Left lung (tissue), 10 donors: ENCODE results near the gene ZNF423. TPM values are rescaled to one million over a fixed set of nuclear protein-coding genes. Genes with fewer than 3 reads are reported as not detected.

Experiments used
- ATAC-seq: fragments of 200-7000 bp; cut with Tn5 transposase; one replicate; pipeline ENCODE4 v1.9.1; 2020; ENCODE audit warnings: moderate library complexity
- DNase-seq, 4 donors: peaks; one replicate each; pipeline ENCODE4 v3.0.0-alpha.2; 2013 to 2020
- H3K27ac ChIP-seq, 2 donors: fragments of 200-600 bp; sonication (generic) in 1 of 2; one replicate each; pipeline versions ENCODE4 v1.5.0 to v1.8.0; 2020 to 2021
- H3K27me3 ChIP-seq, 2 donors: fragments of 200-600 bp; sonication (generic) in 1 of 2; one replicate each; pipeline versions ENCODE4 v1.5.0 to v1.8.0; 2020 to 2021
- H3K36me3 ChIP-seq, 2 donors: fragments of 200-600 bp; sonication (generic) in 1 of 2; one replicate each; pipeline versions ENCODE4 v1.5.0 to v1.8.0; 2020 to 2021
- H3K4me1 ChIP-seq, 2 donors: fragments of 200-600 bp; one replicate each; pipeline ENCODE4 v1.8.0; 2021
- H3K4me3 ChIP-seq, 2 donors: fragments of 200-600 bp; sonication (generic) in 1 of 2; one replicate each; pipeline versions ENCODE4 v1.5.0 to v1.8.0; 2020 to 2021; ENCODE audit warnings: mild to moderate bottlenecking in 1 of 2
- H3K9me3 ChIP-seq, 2 donors: fragments of 200-600 bp; sonication (generic) in 1 of 2; one replicate each; pipeline versions ENCODE4 v1.5.0 to v1.8.0; 2020 to 2021
- CTCF ChIP-seq, 2 donors: fragments of 200-600 bp; sonication (generic) in 1 of 2; IDR thresholded peaks; one replicate each; pipeline versions ENCODE4 v1.5.0 to v1.8.0; 2021; ENCODE audit warnings: antibody characterized with exemption in 2 of 2
- intact Hi-C, 2 donors: fragments of 100-400 bp; cut with DNase I; formaldehyde crosslinking; loops; one replicate each; pipeline versions ENCODE4 v1.11.2 to v1.14.2; 2022
- polyA plus RNA-seq, 6 donors: library from polyadenylated mRNA; unstranded; fragments of 120-200 nt; gene quantifications; one replicate each; pipeline ENCODE4 v1.2.1, GENCODE V29; 2013; ENCODE audit not compliant: insufficient read length in 6 of 6
- total RNA-seq, 2 donors: library from RNA; stranded (reverse); fragmentation: NEBNext Ultra II Directional; extraction: Animal tissue kit (Norgen Biotek cat#: 25700); gene quantifications; one replicate each; pipeline ENCODE4 v1.2.1, GENCODE V29; 2021
- donor health status: DM: no; HTN: yes; CAD: no.
- donor health status: DM: no; HTN: no; CAD: no.

ZNF423 gene
- total and polyA plus RNA-seq, 8 donors: 7.8 to 30.5 (median 26.6) TPM

GRCh38 chr16:49469930-49470451 is 385.9 kb downstream of the ZNF423 start:
- Histone ChIP-seq H3K27me3 (peaks cover 0 to 4% of the 10 kb centered on the region in 2 donors), H3K36me3 (no peaks in the 10 kb centered on the region), H3K9me3 (no peaks in the 10 kb centered on the region), H3K27ac (no peak overlapping the region), H3K4me3 (no peak overlapping the region), H3K4me1 (no peaks in the 10 kb centered on the region)
- no peak for ATAC-seq
- peak in 1 of 4 donors; percentile 54 for DNase-seq
- intact Hi-C loops: no loop called here
- TF ChIP-seq CTCF (IDR thresholded peaks at IDR 0.05): no peak

- no peak overlapping the region for H3K4me3 ChIP-seq
- no peaks in the 10 kb centered on the region for H3K36me3 ChIP-seq
- intact Hi-C loops: no loop called here
- TF ChIP-seq CTCF (IDR thresholded peaks at IDR 0.05): no peak
- ATAC-seq (no peak), DNase-seq (no peak)
- H3K9me3 ChIP-seq: no peaks in the 10 kb centered on the region
- H3K27ac ChIP-seq: no peak overlapping the region
- H3K27me3 ChIP-seq: peaks cover 0 to 11% of the 10 kb centered on the region in 2 donors
- H3K4me1 ChIP-seq: no peaks in the 10 kb centered on the region
These were observed 386.6 kb downstream of the ZNF423 start for GRCh38 chr16:49469311-49469670.

- intact Hi-C loops: no loop called here
- ATAC-seq: no peak
These were observed 387.2 kb downstream of the ZNF423 start for GRCh38 chr16:49468611-49469310.

GRCh38 chr16:49467540-49468372 is 388.2 kb downstream of the ZNF423 start:
- peak in 1 of 4 donors; percentile 28 for DNase-seq
- ATAC-seq: no peak
- intact Hi-C loops: no loop called here

More at GRCh38 chr16:49468611-49469310, 387.2 kb downstream of the ZNF423 start:
- no peaks in the 10 kb centered on the region for H3K9me3 ChIP-seq
- H3K27ac ChIP-seq: no peak overlapping the region
- no peak overlapping the region for H3K4me3 ChIP-seq
- TF ChIP-seq CTCF (IDR thresholded peaks at IDR 0.05): no peak
- peaks cover 0 to 17% of the 10 kb centered on the region in 2 donors for H3K27me3 ChIP-seq
- no peaks in the 10 kb centered on the region for H3K36me3 ChIP-seq
- peak in 1 of 4 donors; percentile 54 for DNase-seq
- H3K4me1 ChIP-seq: no peaks in the 10 kb centered on the region

More at GRCh38 chr16:49467540-49468372, 388.2 kb downstream of the ZNF423 start:
- H3K4me1 ChIP-seq: no peaks in the 10 kb centered on the region
- H3K9me3 ChIP-seq: no peaks in the 10 kb centered on the region
- H3K36me3 ChIP-seq: no peaks in the 10 kb centered on the region
- no peak for TF ChIP-seq CTCF (IDR thresholded peaks at IDR 0.05)
- no peak overlapping the region for H3K27ac ChIP-seq
- peaks cover 0 to 27% of the 10 kb centered on the region in 2 donors for H3K27me3 ChIP-seq
- H3K4me3 ChIP-seq: no peak overlapping the region
